GM13977 (cell line): ENCODE measurements around the gene DGKD.

Experiments used
- DNase-seq: peaks from one replicate; pipeline ENCODE4 v3.0.0; 2012; ENCODE audit warnings: low spot score
- CTCF ChIP-seq: IDR thresholded peaks from 2 replicates; pipeline ENCODE4 v1.5.1; 2012; ENCODE audit warnings: mild to moderate bottlenecking, control low read depth; ENCODE audit not compliant: insufficient read depth; ENCODE audit errors: extremely low read depth, missing control alignments
- in situ Hi-C: fragments of 300-500 bp; cut with MboI; formaldehyde crosslinking; loops from one replicate; pipeline ENCODE4 v1.12.0; 2022; ENCODE audit warnings: low sequenced_read_pairs, low pct_unique_long_range_greater_than_20kb, mixed read lengths, inconsistent platforms; ENCODE audit not compliant: unreplicated experiment

DGKD gene

GRCh38 chr2:233490831-233491230, 136.5 kb downstream of the DGKD start:
- no peak for DNase-seq
- in situ Hi-C loops = loop anchor here (25.0 kb wide), 1 partner anchor 221 kb away; the partner anchor contains the start of genes UGT1A4 and UGT1A5
- TF ChIP-seq CTCF = no peak

- TF ChIP-seq CTCF = no peak
- in situ Hi-C loops = loop anchor here (25.0 kb wide), 1 partner anchor 221 kb away; the partner anchor contains the start of genes UGT1A4 and UGT1A5
- DNase-seq = no peak
Measured at GRCh38 chr2:233491326-233491725, 137.0 kb downstream of the DGKD start.

DNA sequence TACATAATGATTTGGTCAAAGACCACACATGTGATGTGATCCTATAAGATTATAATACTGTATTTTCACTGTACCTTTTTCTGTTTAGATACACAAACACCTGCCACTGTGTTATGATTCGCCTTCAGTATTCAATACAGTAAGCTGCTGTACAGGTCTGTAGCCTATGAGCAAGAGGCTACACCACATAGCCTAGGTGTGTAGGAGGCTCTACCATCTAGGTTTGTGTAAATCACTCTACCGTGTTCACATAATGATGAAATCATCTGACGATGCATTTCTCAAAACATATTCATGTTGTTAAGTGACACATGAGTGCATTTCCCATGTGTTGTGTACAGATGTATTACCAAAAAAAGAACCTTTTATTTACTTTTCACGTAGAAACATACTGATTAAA, 137.8 kb downstream of the DGKD start:
- no peak for TF ChIP-seq CTCF
- no peak for DNase-seq
- in situ Hi-C loops = loop anchor here (25.0 kb wide), 1 partner anchor 220 kb away; the partner anchor contains the start of genes UGT1A4 and UGT1A5

GRCh38 chr2:233492751-233493150, 138.5 kb downstream of the DGKD start:
- no peak for TF ChIP-seq CTCF
- DNase-seq = no peak
- in situ Hi-C loops = loop anchor here (25.0 kb wide), 1 partner anchor 220 kb away; the partner anchor contains the start of genes UGT1A4 and UGT1A5

- no peak for DNase-seq
- no peak for TF ChIP-seq CTCF
- in situ Hi-C loops = loop anchor here (25.0 kb wide), 1 partner anchor 217 kb away; the partner anchor contains the start of genes UGT1A4 and UGT1A5
Measured at GRCh38 chr2:233495503-233496496, 141.5 kb downstream of the DGKD start.

GRCh38 chr2:233497692-233498091, 143.4 kb downstream of the DGKD start:
- no peak for DNase-seq
- in situ Hi-C loops = loop anchor here (25.0 kb wide), 1 partner anchor 215 kb away; the partner anchor contains the start of genes UGT1A4 and UGT1A5
- TF ChIP-seq CTCF = no peak
